ENCODE results near the gene TRIO. TPM values are rescaled to one million over a fixed set of nuclear protein-coding genes. Genes with fewer than 3 reads are reported as not detected.

Gene TRIO
- total and polyA plus RNA-seq, 2 of the 8 experiments (the other 6 are each of a cell fraction or from before 2014, with no cell fraction given), result 35.1 to 69.1 TPM

DNA sequence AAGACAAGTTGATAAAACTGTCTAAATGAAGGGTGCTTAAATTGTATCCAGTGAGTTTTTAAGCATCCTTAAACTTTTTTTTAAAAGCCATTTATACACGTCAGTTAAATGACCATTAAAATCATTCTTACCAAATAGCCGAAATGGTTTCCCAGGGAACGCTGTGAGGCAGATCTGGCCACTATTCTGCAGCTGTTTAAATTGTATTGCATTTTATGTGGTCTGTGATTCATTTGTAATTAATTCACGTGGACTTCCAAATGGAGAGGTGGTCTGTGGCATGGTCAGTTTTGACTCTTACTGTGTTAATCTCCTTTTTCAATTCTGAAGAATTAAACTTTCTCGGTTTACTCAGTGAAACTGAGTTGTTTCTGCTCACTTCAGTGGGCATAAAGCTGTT, 324.7 kb downstream of the TRIO start (continued):
- TF ChIP-seq PHF8 (conservative IDR thresholded peaks at IDR 0.05; ENCODE audit: low read depth, low read length) (no peak), JUND (IDR thresholded peaks at IDR 0.05; ENCODE audit: low read length) (no peak), SUZ12 (IDR thresholded peaks at IDR 0.05; ENCODE audit: low read length) (no peak), TCF12 (IDR thresholded peaks at IDR 0.05; ENCODE audit: low read depth, low read length) (no peak)
- TF ChIP-seq, protein P1, sequence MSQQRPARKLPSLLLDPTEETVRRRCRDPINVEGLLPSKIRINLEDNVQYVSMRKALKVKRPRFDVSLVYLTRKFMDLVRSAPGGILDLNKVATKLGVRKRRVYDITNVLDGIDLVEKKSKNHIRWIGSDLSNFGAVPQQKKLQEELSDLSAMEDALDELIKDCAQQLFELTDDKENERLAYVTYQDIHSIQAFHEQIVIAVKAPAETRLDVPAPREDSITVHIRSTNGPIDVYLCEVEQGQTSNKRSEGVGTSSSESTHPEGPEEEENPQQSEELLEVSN (IDR thresholded peaks at IDR 0.05), result no peak
- TF ChIP-seq, protein P2, sequence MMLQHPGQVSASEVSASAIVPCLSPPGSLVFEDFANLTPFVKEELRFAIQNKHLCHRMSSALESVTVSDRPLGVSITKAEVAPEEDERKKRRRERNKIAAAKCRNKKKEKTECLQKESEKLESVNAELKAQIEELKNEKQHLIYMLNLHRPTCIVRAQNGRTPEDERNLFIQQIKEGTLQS (IDR thresholded peaks at IDR 0.05; ENCODE audit: insufficient read depth, low read depth, low read length), result no peak
